AG08395 (cell line): ENCODE measurements around the gene S1PR2.
"Not testable (repeated sequence)": the region's sequence is repeated elsewhere in the genome, so short reads cannot be mapped to it uniquely, and the experiment has no call there.

Experiments used
- DNase-seq: peaks from one replicate; pipeline ENCODE4 v3.0.0; 2012; ENCODE audit warnings: mixed read lengths, low spot score

S1PR2 gene

GRCh38 chr19:10223488-10224213, 7.5 kb downstream of the S1PR2 start:
- DNase-seq: no peak

- DNase-seq: no peak
Measured at GRCh38 chr19:10222201-10222890, 8.8 kb downstream of the S1PR2 start.

- DNase-seq: no peak
Measured at GRCh38 chr19:10220695-10221094, 10.4 kb downstream of the S1PR2 start.

- no peak for DNase-seq
Measured at GRCh38 chr19:10219678-10220077, 11.5 kb downstream of the S1PR2 start.

- DNase-seq: no peak
Measured at GRCh38 chr19:10217085-10217484, 14.0 kb downstream of the S1PR2 start.

- peak; percentile 37 for DNase-seq
Measured at GRCh38 chr19:10214784-10215183, 16.3 kb downstream of the S1PR2 start.

- no peak for DNase-seq
Measured at GRCh38 chr19:10211691-10212090, 19.4 kb downstream of the S1PR2 start.

- no peak for DNase-seq
Measured at GRCh38 chr19:10211061-10211460, 20.1 kb downstream of the S1PR2 start.

GRCh38 chr19:10209315-10209714, 21.8 kb downstream of the S1PR2 start:
- no peak for DNase-seq

- no peak for DNase-seq
Measured at GRCh38 chr19:10207026-10207425, 24.1 kb downstream of the S1PR2 start.

GRCh38 chr19:10206226-10206885, 24.8 kb downstream of the S1PR2 start:
- DNase-seq: peak; percentile 50

GRCh38 chr19:10205636-10206035, 25.5 kb downstream of the S1PR2 start:
- no peak for DNase-seq

GRCh38 chr19:10203686-10204085, 27.4 kb downstream of the S1PR2 start:
- no peak for DNase-seq

- no peak for DNase-seq
Measured at GRCh38 chr19:10201176-10201575, 30.0 kb downstream of the S1PR2 start.

- DNase-seq: not testable (repeated sequence)
Measured at GRCh38 chr19:10200101-10200500, 31.0 kb downstream of the S1PR2 start.

- DNase-seq: not testable (repeated sequence)
Measured at GRCh38 chr19:10198889-10199644, 32.1 kb downstream of the S1PR2 start.

GRCh38 chr19:10195199-10195519, 36.0 kb downstream of the S1PR2 start:
- DNase-seq: no peak

- peak; percentile 100 for DNase-seq
Measured at GRCh38 chr19:10194500-10195198, 36.5 kb downstream of the S1PR2 start, which contains the start of gene DNMT1. Gene DNMT1 (minus strand): TSS chr19:10194953. CDS start chr19:10194899, 54 bp downstream.

GRCh38 chr19:10193790-10194499, 37.2 kb downstream of the S1PR2 start:
- peak; percentile 58 for DNase-seq

GRCh38 chr19:10192922-10193321, 38.2 kb downstream of the S1PR2 start:
- no peak for DNase-seq

- peak; percentile 49 for DNase-seq
Measured at GRCh38 chr19:10191347-10191746, 39.8 kb downstream of the S1PR2 start.
